HepG2 (cell line): ENCODE results near the gene ANKRD39. TPM values are rescaled to one million over a fixed set of nuclear protein-coding genes. Genes with fewer than 3 reads are reported as not detected.

Experiments used
- ATF7 ChIP-seq, 2 experiments: fragments of 450-650 bp in 1 of 2; sonication (generic) in 1 of 2; formaldehyde crosslinking in 1 of 2; IDR thresholded peaks; 2 replicates each; pipeline versions ENCODE4 v1.4.0 to v1.6.1; 2016 to 2020; ENCODE audit warnings: antibody characterized with exemption in 1 of 2, mild to moderate bottlenecking in 1 of 2, missing genetic modification reagents in 1 of 2
- ATRX ChIP-seq: sonication (generic); formaldehyde crosslinking; IDR thresholded peaks from 2 replicates; pipeline ENCODE4 v1.4.0; 2020; ENCODE audit warnings: missing genetic modification reagents, borderline replicate concordance
- BCL6 ChIP-seq: IDR thresholded peaks from 2 replicates; pipeline ENCODE4 v1.6.1; 2016; ENCODE audit warnings: missing genetic modification reagents, missing compliant biosample characterization
- CREB1 ChIP-seq, 2 experiments: fragments of 450-650 bp in 1 of 2; IDR thresholded peaks; 2 replicates each; pipeline ENCODE4 v1.6.1; 2016 to 2017; ENCODE audit warnings: control low read depth in 1 of 2, mild to moderate bottlenecking in 1 of 2, missing compliant biosample characterization in 1 of 2, missing genetic modification characterization in 1 of 2
- CREM ChIP-seq, 2 experiments: sonication (generic) in 1 of 2; formaldehyde crosslinking in 1 of 2; IDR thresholded peaks; 2 replicates each; pipeline versions ENCODE4 v1.4.0 to v1.6.1; 2016 to 2020; ENCODE audit warnings: antibody characterized with exemption in 1 of 2, mild to moderate bottlenecking in 1 of 2, missing genetic modification reagents in 1 of 2
- ESRRA ChIP-seq: sonication (generic); formaldehyde crosslinking; IDR thresholded peaks from 2 replicates; pipeline ENCODE4 v1.5.1; 2020; ENCODE audit warnings: mild to moderate bottlenecking, low read depth, missing genetic modification reagents
- GPN1 ChIP-seq: sonication (generic); formaldehyde crosslinking; IDR thresholded peaks from 2 replicates; pipeline ENCODE4 v1.5.1; 2020; ENCODE audit warnings: missing genetic modification reagents, borderline replicate concordance
- JUNB ChIP-seq: sonication (generic); formaldehyde crosslinking; IDR thresholded peaks from 2 replicates; pipeline ENCODE4 v1.8.0; 2022; ENCODE audit warnings: missing genetic modification reagents, mild to moderate bottlenecking, borderline replicate concordance
- KDM5A ChIP-seq: fragments of 200-600 bp; sonication (generic); IDR thresholded peaks from 2 replicates; pipeline ENCODE4 v1.7.0; 2018; ENCODE audit warnings: antibody characterized with exemption, mild to moderate bottlenecking, low read length, borderline replicate concordance
- MEF2D ChIP-seq: sonication (generic); formaldehyde crosslinking; IDR thresholded peaks from 2 replicates; pipeline ENCODE4 v1.5.1; 2020; ENCODE audit warnings: mild to moderate bottlenecking, missing genetic modification reagents
- MXD3 ChIP-seq: IDR thresholded peaks from 2 replicates; pipeline ENCODE4 v1.6.1; 2016; ENCODE audit warnings: mild to moderate bottlenecking, missing biosample characterization, missing genetic modification reagents
- MYC ChIP-seq: sonication (generic); formaldehyde crosslinking; IDR thresholded peaks from 2 replicates; pipeline ENCODE4 v1.9.0; 2021; ENCODE audit warnings: missing genetic modification reagents, borderline replicate concordance
- PHF20 ChIP-seq: sonication (generic); formaldehyde crosslinking; IDR thresholded peaks from 2 replicates; pipeline ENCODE4 v1.5.0; 2020; ENCODE audit warnings: mild to moderate bottlenecking, missing genetic modification reagents
- REXO4 ChIP-seq: sonication (generic); formaldehyde crosslinking; IDR thresholded peaks from 2 replicates; pipeline ENCODE4 v1.8.0; 2022; ENCODE audit warnings: missing genetic modification reagents, mild to moderate bottlenecking, borderline replicate concordance
- ZFYVE20 ChIP-seq: sonication (generic); formaldehyde crosslinking; IDR thresholded peaks from 2 replicates; pipeline ENCODE4 v1.8.0; 2023; ENCODE audit warnings: low read depth, mild to moderate bottlenecking, moderate library complexity, missing genetic modification reagents, borderline replicate concordance
- ZNF136 ChIP-seq: sonication (generic); formaldehyde crosslinking; IDR thresholded peaks from 2 replicates; pipeline ENCODE4 v1.8.1; 2022; ENCODE audit warnings: low read depth, mild to moderate bottlenecking, moderate library complexity, missing genetic modification reagents
- ZNF274 ChIP-seq: sonication (generic); formaldehyde crosslinking; IDR thresholded peaks from 2 replicates; pipeline ENCODE4 v1.5.1; 2020; ENCODE audit warnings: mild to moderate bottlenecking, missing genetic modification reagents
- ZNF564 ChIP-seq: sonication (generic); formaldehyde crosslinking; IDR thresholded peaks from 2 replicates; pipeline ENCODE4 v1.8.1; 2023; ENCODE audit warnings: mild to moderate bottlenecking, missing genetic modification reagents
- ZNF720 ChIP-seq: sonication (generic); formaldehyde crosslinking; IDR thresholded peaks from 2 replicates; pipeline ENCODE4 v1.4.0; 2020; ENCODE audit warnings: missing genetic modification reagents
- ZNF777 ChIP-seq: sonication (generic); formaldehyde crosslinking; IDR thresholded peaks from 2 replicates; pipeline ENCODE4 v1.4.0; 2020; ENCODE audit warnings: missing genetic modification reagents
- polyA plus RNA-seq, 8 experiments: library from polyadenylated mRNA; depleted of rRNA in 3 of 8; stranded (reverse) in 7 of 8; unstranded in 1 of 8; fragments of >200 nt; fragmentation: Illumina TruSeq in 4 of 8; extraction: Trizol in 4 of 8; gene quantifications; 2 replicates each; pipeline versions ENCODE4 v1.2.1 to v1.2.3, GENCODE V29; 2011 to 2016; ENCODE audit warnings: low read depth in 4 of 8, missing spikeins in 1 of 8, mixed read lengths in 1 of 8; ENCODE audit not compliant: insufficient read depth in 1 of 8
- total RNA-seq, 5 experiments: library from RNA; depleted of rRNA; stranded (reverse); fragments of >200 nt; fragmentation: Illumina TruSeq; extraction: Trizol; gene quantifications; 2 replicates each; pipeline ENCODE4 v1.2.3, GENCODE V29; 2016; ENCODE audit warnings: low read depth in 1 of 5
- TF ChIP-seq, protein P1 (sequence below): sonication (generic); formaldehyde crosslinking; IDR thresholded peaks from 2 replicates; pipeline ENCODE4 v1.4.0; 2020; ENCODE audit warnings: low read depth, mild to moderate bottlenecking, missing genetic modification reagents
- TF ChIP-seq, protein P2 (sequence below): IDR thresholded peaks from 2 replicates; pipeline ENCODE4 v1.6.1; 2018; ENCODE audit warnings: missing genetic modification reagents, mild to moderate bottlenecking, missing compliant biosample characterization
- TF ChIP-seq, protein P3 (sequence below): sonication (generic); formaldehyde crosslinking; IDR thresholded peaks from 2 replicates; pipeline ENCODE4 v1.4.0; 2020; ENCODE audit warnings: missing genetic modification reagents, borderline replicate concordance
- TF ChIP-seq, protein P4 (sequence below): sonication (generic); formaldehyde crosslinking; IDR thresholded peaks from 2 replicates; pipeline ENCODE4 v1.5.0; 2020; ENCODE audit warnings: missing genetic modification reagents

ANKRD39 gene
- total and polyA plus RNA-seq, 2 of the 13 experiments (the other 11 are each of a cell fraction or from before 2014, with no cell fraction given), result 23.2 to 24.8 TPM

GRCh38 chr2:96815326-96816126, 42.3 kb downstream of the ANKRD39 start (continued):
- TF ChIP-seq ESRRA (CRISPR knock-in tag), result no peak
- TF ChIP-seq MEF2D (CRISPR knock-in tag), result no peak
- no peak for TF ChIP-seq JUNB (CRISPR knock-in tag)
- TF ChIP-seq CREB1 (IDR thresholded peaks at IDR 0.05), result no peak
- TF ChIP-seq CREB1 (CRISPR knock-in tag; IDR thresholded peaks at IDR 0.05), result no peak
- TF ChIP-seq, protein P1, sequence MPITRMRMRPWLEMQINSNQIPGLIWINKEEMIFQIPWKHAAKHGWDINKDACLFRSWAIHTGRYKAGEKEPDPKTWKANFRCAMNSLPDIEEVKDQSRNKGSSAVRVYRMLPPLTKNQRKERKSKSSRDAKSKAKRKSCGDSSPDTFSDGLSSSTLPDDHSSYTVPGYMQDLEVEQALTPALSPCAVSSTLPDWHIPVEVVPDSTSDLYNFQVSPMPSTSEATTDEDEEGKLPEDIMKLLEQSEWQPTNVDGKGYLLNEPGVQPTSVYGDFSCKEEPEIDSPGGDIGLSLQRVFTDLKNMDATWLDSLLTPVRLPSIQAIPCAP (CRISPR knock-in tag), result no peak
- no peak for TF ChIP-seq ZFYVE20 (CRISPR knock-in tag)
- no peak for TF ChIP-seq CREM (IDR thresholded peaks at IDR 0.05)
- TF ChIP-seq CREM (CRISPR knock-in tag; IDR thresholded peaks at IDR 0.05), result no peak
- TF ChIP-seq PHF20 (CRISPR knock-in tag), result peak; percentile 70; the same call in 1 of the 2 replicates
- TF ChIP-seq ATRX (CRISPR knock-in tag), result no peak
- TF ChIP-seq MXD3 (CRISPR knock-in tag), result no peak; the same call in 1 of the 2 replicates
- TF ChIP-seq ZNF274 (CRISPR knock-in tag), result peak; percentile 86; the same call in 1 of the 2 replicates
- no peak for TF ChIP-seq ATF7 (IDR thresholded peaks at IDR 0.05)
- TF ChIP-seq ATF7 (CRISPR knock-in tag; IDR thresholded peaks at IDR 0.05), result no peak
- TF ChIP-seq ZNF564 (CRISPR knock-in tag), result 0 out of 2 replicates have a peak, but pooled peaks have one; percentile 63
- TF ChIP-seq GPN1 (CRISPR knock-in tag), result no peak
- TF ChIP-seq ZNF777 (CRISPR knock-in tag), result no peak
- TF ChIP-seq, protein P2, sequence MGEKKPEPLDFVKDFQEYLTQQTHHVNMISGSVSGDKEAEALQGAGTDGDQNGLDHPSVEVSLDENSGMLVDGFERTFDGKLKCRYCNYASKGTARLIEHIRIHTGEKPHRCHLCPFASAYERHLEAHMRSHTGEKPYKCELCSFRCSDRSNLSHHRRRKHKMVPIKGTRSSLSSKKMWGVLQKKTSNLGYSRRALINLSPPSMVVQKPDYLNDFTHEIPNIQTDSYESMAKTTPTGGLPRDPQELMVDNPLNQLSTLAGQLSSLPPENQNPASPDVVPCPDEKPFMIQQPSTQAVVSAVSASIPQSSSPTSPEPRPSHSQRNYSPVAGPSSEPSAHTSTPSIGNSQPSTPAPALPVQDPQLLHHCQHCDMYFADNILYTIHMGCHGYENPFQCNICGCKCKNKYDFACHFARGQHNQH, result peak; percentile 59; the same call in 1 of the 2 replicates
- TF ChIP-seq MYC (CRISPR knock-in tag), result peak; percentile 62; the same call in 1 of the 2 replicates
- TF ChIP-seq, protein P3, sequence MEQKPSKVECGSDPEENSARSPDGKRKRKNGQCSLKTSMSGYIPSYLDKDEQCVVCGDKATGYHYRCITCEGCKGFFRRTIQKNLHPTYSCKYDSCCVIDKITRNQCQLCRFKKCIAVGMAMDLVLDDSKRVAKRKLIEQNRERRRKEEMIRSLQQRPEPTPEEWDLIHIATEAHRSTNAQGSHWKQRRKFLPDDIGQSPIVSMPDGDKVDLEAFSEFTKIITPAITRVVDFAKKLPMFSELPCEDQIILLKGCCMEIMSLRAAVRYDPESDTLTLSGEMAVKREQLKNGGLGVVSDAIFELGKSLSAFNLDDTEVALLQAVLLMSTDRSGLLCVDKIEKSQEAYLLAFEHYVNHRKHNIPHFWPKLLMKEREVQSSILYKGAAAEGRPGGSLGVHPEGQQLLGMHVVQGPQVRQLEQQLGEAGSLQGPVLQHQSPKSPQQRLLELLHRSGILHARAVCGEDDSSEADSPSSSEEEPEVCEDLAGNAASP (CRISPR knock-in tag), result no peak
- TF ChIP-seq ZNF136 (CRISPR knock-in tag), result peak; percentile 90
- no peak for TF ChIP-seq REXO4 (CRISPR knock-in tag)
- no peak for TF ChIP-seq BCL6 (CRISPR knock-in tag)
- peak; percentile 13; the same call in 1 of the 2 replicates for TF ChIP-seq KDM5A
- TF ChIP-seq ZNF720 (CRISPR knock-in tag), result no peak
- TF ChIP-seq, protein P4, sequence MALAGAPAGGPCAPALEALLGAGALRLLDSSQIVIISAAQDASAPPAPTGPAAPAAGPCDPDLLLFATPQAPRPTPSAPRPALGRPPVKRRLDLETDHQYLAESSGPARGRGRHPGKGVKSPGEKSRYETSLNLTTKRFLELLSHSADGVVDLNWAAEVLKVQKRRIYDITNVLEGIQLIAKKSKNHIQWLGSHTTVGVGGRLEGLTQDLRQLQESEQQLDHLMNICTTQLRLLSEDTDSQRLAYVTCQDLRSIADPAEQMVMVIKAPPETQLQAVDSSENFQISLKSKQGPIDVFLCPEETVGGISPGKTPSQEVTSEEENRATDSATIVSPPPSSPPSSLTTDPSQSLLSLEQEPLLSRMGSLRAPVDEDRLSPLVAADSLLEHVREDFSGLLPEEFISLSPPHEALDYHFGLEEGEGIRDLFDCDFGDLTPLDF (CRISPR knock-in tag), result 0 out of 2 replicates have a peak, but pooled peaks have one; percentile 47
